ENCODE data around the gene CHAD.

GRCh38 chr17:50517011-50517410 is 48.3 kb upstream of the CHAD start:
- no peak for TF ChIP-seq CTCF (IDR thresholded peaks at IDR 0.05)
- TF ChIP-seq POLR2A (IDR thresholded peaks at IDR 0.05), result no peak

Measured in testis (tissue), 2 donors.